ENCODE measurements around the gene CNPY1.

DNA sequence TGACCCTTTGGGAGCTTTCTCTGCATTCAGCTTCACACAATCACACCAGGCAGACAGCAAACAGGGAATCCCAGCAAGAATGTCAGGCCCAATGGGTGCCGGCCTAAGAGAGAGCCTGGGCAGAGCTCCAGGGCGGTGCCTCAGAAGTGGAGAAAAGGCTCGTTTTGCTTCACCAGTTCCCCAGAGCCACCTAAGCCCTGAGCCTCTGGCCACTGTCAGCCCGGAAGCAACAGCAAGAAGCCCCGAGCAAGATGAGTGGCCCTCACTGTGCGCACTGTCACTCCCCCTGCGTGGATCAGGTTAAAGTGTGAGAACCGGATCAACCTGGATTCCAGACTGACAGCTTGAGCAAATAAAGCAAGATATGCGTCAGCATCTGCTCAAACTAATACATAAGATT is 14.7 kb downstream of the CNPY1 start:
- TF ChIP-seq, protein P1, sequence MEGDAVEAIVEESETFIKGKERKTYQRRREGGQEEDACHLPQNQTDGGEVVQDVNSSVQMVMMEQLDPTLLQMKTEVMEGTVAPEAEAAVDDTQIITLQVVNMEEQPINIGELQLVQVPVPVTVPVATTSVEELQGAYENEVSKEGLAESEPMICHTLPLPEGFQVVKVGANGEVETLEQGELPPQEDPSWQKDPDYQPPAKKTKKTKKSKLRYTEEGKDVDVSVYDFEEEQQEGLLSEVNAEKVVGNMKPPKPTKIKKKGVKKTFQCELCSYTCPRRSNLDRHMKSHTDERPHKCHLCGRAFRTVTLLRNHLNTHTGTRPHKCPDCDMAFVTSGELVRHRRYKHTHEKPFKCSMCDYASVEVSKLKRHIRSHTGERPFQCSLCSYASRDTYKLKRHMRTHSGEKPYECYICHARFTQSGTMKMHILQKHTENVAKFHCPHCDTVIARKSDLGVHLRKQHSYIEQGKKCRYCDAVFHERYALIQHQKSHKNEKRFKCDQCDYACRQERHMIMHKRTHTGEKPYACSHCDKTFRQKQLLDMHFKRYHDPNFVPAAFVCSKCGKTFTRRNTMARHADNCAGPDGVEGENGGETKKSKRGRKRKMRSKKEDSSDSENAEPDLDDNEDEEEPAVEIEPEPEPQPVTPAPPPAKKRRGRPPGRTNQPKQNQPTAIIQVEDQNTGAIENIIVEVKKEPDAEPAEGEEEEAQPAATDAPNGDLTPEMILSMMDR (IDR thresholded peaks at IDR 0.05), result no peak
- TF ChIP-seq RAD21 (IDR thresholded peaks at IDR 0.05; ENCODE audit: low read length) (no peak), EP300 (IDR thresholded peaks at IDR 0.05; ENCODE audit: borderline replicate concordance in 1 of 2, low read depth in 1 of 2, low read length in 1 of 2) (no peak)

Data from SK-N-SH (cell line).